Measurements from ENCODE around the gene MOK.
"Not testable (repeated sequence)": the region's sequence is repeated elsewhere in the genome, so short reads cannot be mapped to it uniquely, and the experiment has no call there.

The MOK gene

DNA sequence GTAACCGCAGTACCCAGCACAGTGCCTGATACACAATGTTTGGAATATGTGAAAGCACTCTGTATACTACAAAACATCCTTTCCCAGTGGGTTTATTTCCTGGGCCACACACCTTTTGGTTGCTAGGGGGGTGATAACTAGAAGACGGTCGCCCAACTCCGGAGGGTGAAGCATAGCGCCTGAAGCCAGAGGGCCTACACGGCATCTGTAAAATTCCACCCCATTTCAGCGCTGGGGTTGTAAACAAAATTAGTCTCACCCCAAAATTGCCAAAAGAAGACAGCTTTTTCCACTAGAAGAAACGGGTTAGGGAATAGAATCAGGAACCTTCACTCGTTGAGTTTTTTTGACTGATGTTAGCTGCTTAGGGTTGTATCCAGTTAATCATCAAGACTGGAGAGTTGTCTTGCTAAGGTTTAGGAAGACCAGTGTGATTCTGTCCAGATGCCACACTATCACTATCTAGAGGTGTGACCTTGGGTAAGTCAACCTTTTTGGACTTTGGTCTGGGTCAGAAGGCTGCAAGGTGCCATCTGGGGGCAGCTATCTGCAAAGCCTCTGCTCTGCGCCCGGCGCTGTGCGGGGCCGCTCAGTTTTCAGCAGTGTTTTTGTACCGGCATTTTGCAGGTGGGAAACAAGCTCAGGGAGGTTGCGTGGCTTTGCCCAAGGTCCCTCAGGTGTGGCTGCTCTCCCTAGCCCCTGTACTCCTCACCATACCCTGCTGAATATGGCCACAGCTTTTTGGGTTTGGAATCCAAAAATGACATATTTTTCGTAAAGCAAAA, 15.9 kb upstream of the MOK start:
- no peak for DNase-seq

DNA sequence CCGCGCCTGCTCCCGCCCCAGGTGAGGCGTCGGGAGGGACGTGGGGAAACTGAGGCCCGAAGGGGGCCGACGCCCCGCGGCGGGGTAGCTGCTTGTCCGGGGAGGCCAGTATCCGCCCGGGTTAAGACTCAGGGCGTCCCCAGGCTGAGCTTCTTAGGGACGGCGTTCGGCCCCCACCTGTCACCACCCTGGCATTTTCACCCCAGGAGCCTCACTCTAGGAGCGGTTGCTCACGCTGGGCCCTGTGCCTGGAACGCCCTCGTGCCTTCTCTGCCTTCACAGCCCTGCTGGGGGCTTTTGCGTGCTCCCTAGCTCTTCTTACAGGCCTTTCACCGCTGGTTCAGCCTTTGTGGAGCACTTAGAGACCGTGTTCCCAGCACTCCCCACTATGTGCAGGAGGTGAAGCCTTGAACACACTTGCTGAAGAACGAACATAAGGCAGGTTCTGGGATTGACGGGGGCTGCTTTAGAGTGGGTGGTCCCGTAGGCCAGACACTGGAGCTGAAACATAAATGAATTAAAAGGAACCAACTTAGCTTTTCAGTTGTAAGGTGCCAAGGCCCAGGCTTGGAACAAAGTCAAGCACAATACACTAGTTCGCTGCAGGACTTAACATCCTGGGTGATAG, 15.2 kb upstream of the MOK start:
- DNase-seq: peak; percentile 55

DNA sequence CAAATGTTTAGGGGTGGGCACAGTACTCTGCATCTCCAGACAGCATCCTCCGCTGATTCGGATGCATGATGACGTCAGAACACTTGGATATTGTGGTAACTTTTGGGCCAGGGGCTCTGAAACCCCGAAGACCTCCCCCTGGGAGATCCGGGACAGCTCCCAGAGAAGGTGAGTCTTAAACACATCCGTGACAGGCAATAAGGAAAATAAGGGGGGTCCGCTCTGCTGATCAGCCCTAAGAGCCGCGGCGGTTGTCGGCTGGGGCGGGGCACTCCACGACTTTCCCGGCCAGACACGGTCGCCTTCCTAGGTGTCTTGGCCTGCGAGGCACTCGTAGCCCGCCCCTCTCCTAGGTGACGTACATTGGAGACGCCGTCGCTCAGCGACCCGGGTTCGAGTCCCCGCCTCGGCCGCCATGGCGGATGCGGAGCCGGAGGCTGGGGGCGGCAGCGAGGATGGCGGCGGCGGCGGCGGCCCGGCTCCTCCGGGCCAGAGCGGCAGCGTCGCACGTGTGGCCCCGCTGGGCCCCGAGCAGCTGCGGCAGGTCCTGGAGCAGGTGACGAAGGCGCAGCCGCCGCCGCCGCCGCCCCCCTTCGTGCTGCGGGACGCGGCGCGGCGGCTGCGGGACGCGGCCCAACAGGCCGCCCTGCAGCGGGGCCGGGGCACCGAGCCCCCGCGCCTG, 14.5 kb upstream of the MOK start, which contains the start of gene ZNF839:
ZNF839 (plus strand) TSS at position 396 of the 682 bp plus-strand sequence; CDS start at position 416, 20 bp downstream.
- peak; percentile 93 for DNase-seq

DNA sequence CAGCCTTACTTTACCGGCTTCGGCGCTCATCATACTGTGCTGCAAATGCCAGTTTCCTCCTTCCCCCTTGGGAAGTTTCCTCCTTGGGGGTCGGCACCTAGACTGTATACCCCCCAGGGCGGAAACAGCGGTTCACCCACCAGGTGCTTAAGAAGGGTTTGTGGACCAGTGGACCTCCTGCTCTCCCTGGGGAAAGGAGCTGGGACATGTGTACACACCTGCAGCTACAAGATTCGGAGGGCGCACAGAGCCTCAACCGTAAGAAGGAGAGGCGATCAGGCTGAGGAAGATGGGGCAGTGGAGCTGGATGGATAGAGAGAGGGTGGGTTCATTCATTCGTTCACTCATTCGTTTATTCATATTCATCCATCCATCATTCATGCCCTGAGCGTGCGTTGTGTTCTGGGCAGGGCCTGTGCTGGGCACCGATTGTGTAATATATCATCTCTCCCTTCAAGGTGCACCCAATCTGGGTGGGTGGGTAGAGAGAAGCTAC, 13.9 kb upstream of the MOK start:
- no peak for DNase-seq

DNA sequence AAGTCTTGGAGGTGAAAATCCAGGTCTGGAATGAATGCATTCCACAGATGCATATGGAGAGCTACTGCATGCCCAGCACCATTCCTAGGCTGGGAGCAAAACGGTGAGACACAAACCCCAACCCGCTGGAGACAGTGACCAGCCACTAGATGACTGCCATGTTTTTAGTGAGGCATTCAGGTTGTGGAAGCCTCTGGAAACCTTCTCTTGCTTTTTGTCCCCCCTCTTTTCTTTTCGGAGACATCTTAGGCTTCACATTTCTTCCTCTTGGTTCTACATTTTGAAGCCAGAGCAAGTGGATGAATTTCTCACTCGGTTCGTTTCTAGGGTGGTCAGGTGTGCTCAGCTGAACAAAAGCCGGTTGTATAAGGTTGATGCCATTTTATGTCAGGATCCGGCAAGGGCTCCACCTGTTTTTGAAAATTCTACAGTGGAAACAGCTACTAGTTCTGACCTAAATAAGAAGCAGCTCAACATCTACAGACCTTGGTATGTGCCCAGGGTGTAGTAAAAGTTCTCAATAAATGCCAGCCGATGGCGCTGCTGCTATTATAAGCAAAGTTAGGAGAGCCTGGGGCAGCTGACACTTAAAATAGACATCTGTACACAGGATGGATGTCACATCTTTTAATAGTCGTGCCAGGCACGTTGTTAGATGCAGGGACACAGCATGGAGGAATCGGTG, 12.7 kb upstream of the MOK start:
- DNase-seq: peak; percentile 71

DNA sequence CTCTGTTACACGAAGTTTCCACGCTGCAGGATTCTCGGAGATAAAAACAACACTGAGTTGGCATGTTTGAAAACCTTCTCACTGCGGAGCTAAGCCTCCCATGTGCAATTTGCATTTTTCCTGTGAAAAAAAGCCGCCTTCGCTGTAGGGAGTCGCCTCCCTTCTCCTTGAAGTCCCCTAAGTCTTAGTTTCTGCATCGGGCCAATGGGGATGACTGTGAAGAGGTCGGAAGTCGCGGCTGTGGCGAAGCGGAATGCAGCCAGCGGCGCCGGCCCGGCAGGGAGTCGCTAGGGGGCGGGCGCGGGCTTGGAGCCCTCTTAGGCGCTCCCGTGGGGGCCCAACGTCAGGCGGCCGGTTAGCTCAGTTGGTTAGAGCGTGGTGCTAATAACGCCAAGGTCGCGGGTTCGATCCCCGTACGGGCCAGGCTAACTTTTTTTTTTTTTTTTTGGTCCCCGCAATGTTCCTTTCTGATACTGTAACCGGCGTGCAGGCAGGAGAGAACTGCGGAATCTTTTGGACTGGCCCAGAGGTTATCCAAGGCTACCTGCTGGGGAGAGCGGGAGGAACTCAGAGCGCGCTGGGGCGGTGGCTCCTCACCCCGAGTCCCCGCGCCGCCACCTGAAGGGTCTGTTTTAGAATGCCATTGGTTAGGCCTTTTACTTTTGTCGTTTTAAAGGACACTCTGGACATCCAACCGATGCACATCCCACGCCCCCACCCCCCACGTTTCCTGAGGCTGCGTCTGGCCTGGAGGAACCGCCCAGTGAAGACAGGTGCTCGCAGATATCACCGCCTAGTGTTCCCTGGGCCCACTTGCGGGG, 12.0 kb upstream of the MOK start:
- peak; percentile 90 for DNase-seq

DNA sequence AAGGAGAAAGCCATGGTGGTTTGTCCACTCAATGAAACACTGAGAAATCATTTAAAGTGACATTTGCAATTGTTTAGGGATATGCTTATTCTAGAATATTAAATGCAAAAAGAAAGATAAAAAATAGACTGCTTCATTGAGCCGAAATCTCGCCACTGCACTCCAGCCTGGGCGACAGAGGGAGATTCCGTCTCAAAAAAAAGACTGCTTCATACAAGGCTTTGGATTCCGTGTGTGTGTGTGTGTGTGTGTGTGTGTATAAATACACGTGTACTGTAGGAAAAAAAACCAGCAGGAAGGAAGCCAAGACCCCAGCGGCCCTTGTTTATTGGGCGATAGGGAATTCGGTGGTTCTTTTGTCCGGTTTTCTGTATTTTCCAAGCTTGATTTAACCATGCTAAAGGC, 11.4 kb upstream of the MOK start:
- peak; percentile 84 for DNase-seq

DNA sequence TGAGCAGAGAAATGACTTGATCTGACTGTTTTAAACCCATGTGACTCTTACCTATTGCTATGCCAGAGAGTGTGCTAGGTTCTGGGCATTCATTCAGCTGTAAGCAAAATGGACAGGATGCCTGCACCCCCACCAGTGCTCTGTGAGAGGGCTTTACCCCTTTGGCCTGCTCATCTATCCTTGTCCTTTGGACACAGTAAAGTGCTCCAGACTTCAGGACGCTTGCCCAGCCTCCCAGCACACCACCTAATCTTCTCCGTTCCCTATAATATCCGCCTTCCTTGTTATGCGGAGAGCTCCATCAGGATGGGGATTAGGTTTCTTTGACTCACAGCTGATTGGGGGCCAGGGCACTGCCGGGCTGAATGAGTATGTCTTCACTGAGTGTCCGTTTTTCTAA, 10.2 kb upstream of the MOK start:
- DNase-seq: no peak

DNA sequence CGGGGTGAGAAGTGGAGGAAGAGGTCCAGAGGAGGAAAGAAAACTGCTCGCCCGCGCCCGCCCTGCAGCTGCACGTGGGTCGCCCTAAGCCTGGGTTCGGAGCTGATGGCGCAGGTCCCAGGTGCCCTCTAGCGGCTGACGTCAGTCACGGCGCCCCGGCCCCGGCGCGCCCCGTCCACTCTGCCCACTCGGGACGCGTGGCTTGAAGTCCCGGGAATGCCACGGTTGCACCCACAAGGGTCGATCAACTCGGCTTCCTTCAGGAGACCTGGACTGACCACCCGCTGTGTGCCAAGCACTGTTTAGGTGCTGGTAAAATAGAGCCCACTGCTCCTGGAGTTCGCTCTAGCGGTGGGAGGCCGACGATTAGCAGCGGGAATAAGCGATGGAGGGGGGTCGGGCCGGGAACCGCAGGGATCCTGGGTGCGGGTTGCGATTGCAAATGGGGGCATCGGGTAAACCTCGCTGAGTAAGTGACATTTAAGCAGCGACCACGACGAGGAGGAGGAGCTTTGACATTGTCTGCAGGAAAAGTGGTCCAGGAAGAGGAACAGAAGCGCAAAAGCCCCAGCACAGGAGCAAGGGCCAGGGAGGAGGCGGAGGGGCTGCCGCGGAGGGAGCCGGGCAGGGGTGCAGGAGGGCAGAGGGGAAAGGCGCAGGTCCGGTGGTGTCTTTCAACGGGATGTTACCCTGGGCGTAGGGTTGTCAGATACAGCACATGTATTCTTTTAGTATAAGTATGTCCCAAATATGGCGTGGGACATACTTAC, 9.5 kb upstream of the MOK start:
- DNase-seq: peak; percentile 87

DNA sequence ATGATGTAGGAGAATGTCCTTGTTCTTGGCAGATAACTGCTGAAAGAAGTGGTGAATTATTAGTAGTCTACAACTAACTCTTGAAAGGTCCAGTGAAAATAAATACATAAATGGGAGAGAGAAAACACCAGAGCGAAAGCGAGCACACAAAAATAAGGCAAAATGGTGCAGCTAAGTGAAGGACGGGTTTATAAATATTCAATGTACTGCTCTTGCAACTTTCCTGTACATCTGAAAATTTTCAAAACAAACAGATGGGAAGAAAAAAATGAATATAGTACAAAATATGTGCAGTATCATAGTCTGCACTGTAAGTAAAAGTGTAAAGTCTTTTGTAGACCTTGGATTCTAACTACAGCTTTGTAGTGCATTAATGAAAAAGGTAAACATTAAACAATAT, 1.3 kb downstream of the MOK start:
- DNase-seq: no peak

DNA sequence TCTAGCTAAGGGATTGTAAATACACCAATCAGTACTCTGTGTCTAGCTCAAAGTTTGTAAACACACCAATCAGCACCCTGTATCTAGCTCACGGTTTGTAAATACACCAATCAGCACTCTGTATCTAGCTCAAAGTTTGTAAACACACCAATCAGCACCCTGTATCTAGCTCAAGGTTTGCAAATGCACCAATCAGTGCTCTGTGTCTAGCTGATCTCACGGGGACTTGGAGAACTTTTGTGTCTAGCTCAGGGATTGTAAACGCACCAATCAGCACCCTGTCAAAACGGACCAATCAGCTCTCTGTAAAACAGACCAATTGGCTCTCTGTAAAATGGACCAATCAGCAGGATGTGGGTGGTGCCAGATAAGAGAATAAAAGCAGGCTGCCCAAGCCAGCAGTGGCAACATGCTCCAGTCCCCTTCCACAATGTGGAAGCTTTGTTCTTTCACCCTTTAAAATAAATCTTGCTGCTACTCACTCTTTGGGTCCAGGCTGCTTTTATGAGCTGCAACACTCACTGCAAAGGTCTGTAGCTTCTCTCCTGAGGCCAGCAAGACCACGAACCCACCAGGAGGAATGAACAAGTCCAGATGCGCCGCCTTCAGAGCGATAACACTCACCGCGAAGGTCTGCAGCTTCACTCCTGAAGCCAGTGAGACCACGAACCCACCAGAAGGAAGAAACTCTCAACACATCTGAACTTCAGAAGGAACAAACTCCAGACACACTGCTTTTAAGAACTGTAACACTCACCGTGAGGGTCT, 6.5 kb downstream of the MOK start:
- DNase-seq: not testable (repeated sequence)

DNA sequence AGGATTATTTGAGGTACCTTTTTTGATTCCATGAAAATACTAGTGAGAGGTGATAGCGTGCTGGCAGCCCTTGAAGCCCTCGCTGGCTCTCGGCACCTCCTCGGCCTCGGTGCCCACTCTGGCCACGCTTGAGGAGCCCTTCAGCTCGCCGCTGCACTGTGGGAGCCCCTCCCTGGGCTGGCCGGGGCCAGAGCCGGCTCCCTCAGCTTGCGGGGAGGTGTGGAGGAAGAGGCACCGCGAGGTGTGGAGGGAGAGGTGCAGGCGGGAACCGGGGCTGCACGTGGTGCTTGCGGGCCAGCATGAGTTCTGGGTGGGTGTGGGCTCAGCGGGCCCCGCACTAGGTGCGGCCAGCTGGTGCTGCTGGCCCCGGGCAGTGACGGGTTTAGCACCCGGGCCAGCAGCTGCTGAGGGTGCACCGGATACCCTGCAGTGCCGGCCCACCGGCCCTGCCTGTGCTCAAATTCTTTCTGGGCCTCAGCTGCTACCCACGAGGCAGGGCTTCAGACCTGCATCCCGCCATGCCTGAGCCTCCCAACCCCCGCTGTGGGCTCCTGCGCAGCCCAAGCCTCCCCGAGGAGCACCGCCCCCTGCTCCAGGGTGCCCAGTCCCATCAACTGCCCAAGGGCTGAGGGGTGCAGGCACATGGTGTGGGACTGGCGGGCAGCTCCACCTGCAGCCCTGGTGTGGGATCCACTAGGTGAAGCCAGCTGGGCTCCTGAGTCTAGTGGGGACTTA, 7.4 kb downstream of the MOK start:
- DNase-seq: no peak

DNA sequence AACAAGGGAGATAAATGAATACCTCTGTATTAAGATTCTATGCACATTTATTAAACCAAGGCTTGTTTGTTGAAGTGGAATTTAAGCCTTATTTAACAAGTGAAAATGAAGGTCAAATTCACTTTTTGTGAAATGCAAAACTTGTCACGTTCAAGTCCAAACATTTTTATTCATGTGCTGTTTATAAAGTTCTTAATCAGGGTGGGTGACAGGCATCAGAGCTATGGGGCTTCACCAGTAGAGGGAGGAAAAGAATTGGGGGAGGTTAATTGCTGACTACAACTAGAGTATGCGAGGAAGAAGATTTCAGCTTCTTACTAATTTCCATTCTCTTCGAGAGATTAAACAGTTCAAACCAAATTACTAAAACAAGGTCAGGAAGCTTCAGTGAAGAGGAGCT, 9.7 kb downstream of the MOK start:
- no peak for DNase-seq

DNA sequence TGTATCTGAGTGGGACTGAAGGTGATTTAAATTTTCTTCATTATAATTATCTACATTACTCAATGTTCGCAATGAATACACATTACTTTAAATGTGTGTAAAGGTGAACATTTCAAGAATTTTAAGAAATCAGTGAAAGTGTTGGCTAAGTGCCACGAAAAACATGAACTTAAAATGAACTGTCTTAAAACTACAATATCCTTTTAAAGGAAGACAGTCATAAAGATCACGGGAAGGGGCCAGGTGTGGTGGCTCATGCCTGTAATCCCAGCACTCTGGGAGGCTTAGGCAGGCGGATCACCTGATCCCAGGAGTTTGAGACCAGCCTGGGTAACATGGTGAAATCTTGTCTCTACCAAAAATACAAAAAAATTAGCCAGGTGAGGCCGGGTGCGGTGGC, 11.2 kb downstream of the MOK start:
- no peak for DNase-seq

DNA sequence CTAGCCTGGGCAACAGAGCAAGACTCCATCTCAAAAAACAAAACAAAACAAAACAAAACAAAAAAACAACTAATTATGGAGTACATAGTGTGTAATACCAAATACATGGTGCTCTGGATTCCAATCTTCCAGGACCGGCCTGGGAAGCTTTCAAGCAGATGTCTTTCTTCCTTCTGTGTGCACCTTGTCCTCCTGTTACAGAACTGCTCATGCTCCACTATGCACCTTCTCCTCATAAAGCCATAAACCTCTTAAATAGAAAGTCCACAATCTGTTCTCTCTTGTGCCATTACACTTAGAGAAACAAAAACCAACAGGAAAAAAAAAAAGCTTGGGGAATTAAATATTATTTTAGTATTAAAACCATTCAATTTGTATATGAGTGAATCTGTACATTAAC, 12.5 kb downstream of the MOK start:
- DNase-seq: no peak

DNA sequence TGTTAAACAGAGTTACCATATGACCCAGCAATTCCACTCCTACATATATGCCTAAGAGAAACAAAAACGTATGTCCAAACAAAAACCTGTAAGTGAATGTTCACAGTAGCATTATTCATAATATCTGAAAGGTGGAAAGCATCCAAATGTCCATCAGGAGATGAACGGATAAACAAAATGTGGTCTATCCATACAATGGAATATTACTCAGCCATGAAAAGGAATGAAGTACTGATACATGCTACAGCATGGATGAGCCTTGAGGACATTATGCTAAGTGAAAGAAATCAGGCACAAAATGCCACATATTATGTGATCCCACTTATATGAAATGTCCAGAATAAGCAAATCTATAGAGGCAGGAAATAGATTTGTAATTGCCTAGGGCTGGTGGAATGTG, 16.8 kb downstream of the MOK start:
- DNase-seq: no peak

DNA sequence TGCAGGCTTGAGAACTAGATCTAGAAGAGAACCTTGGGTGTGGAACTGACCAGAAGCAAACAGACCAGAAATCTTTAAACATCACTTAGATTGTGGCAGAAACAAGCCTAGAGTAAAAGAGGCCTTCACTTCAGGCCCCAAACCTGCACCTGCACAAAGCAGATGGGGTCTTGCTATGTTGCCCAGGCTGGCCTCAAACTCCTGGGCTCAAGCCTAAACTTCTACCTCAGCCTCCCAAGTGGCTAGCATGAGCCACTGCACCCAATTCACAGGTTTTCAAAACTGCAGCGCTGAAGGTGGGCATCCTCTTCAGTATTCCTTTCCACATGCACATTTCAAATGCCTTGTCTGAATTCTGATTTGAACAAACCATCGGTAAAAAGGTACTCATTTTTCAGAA, 19.9 kb downstream of the MOK start:
- DNase-seq: no peak

DNA sequence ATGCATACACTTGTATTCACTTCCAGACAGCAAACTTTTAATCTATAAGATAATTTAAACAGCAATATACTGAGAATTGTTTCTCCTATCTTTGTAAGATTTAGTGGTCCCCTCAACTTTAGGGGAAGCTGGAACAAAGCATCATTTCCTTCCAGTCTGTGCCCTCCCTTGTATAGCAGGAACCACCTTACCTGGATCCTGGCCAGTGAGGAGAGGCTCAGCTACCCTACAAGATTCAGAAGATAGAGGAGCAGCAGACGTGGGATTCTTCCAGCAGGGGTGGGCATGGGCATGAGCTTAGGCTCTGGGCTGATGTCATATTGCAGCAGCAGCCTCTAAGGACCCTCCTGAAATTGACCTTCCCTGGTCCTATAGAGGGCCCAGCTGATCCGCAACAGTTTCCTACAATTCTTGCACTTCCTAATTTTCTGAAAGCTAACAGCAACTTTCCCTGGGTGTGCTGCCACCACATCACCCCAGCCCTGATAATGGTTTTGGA, 21.3 kb downstream of the MOK start:
- DNase-seq: no peak

DNA sequence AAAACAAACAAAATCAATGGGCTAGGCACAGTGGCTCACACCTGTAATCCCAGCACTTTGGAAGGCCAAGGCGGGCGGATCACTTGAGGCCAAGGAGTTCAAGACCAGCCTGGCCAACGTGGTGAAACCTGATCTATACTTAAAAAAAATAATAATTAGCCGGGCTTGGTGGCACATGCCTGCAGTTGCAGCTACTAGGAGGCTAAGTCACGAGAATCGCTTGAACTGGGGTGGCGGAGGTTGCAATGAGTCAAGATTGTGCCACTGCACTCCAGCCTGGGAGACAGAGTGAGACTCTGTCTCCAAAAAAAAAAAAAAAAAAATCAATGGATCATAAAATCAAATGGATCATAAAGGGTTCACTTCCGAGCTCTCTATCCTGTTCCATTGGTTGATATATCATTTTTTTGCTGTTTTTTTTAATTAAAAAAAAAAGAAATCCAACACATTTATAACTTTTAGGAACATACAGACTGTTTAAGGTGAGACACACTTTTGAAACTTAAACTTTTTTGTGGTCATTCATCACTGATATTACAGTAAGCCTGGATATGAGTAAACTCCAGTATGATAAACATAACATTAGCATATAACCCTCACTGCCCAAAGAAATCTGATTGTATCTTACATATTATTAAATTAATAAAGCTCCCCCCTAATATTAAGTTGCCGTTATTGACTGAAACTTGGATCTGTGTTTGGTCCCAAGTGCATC, 22.1 kb downstream of the MOK start:
- DNase-seq: no peak

Data from DMS53 (cell line).